NOMO-1 (cell line): ENCODE measurements around the gene SH3GLB2.
"Not testable (repeated sequence)": the region's sequence is repeated elsewhere in the genome, so short reads cannot be mapped to it uniquely, and the experiment has no call there.

Experiments used
- DNase-seq, 2 experiments: peaks; one replicate each; lab custom pipeline; 2025; ENCODE audit not compliant: unreplicated experiment in 2 of 2; lab: John Stamatoyannopoulos, UW

The SH3GLB2 gene

GRCh38 chr9:129002992-129003391 is 25.1 kb downstream of the SH3GLB2 start:
- DNase-seq: no peak

DNA sequence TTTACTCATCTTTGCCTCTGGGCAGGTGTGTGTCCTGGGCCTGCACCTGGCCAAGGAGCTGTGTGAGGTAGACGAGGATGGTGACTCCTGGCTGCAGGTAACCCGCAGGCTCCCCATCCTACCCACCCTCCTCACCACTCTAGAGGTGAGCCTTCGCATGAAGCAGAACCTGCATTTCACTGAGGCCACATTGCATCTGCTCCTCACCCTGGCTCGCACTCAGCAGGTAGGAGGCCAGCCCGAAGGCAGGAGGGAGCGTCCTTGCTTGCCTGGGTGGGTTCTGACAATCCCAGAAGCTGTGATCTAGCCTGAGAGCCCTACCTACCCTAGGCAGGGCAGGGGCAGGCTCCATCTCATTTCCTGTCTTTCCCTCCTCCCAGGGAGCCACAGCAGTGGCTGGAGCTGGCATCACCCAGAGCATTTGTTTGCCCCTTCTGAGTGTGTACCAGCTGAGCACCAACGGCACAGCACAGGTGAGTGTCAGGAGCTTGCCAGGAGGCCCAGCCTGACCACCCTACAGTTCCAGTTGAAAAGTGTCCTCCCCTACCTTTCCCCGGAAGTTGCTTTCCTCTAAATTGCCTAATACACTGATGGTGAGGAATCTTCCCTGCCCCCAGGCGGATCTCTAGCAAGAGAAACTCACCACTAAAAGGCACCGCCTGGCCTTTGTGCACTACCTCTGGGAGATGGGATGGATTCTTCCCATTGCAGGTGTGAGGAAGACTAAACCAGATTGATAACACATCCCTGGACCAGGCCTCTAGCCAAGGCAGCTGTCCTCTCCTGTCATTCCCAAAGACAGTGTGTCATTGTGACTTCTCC is 26.4 kb downstream of the SH3GLB2 start:
- DNase-seq: no peak

GRCh38 chr9:128999581-129000206 is 28.4 kb downstream of the SH3GLB2 start:
- DNase-seq: no peak

DNA sequence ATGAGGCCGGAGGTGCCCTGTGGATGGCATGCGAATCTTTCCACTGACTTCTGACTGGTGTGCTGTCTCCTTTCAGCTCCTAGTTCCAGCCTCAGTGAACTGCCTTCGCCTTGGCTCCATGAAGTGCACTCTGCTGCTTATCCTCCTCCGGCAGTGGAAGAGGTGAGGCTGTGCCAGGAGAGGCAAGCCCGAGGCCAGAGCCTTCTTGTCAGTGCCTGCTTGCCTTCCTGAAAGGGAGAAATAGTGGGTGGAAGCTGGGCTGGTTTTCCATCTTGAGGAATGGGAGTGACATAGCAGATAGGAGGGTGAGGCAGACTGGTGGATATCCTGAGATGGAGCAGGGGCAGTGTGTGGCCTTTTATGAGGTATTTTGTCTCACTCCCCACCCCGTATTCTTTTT is 29.7 kb downstream of the SH3GLB2 start:
- no peak for DNase-seq

- no peak for DNase-seq
These were observed 32.3 kb downstream of the SH3GLB2 start for GRCh38 chr9:128995791-128996190.

DNA sequence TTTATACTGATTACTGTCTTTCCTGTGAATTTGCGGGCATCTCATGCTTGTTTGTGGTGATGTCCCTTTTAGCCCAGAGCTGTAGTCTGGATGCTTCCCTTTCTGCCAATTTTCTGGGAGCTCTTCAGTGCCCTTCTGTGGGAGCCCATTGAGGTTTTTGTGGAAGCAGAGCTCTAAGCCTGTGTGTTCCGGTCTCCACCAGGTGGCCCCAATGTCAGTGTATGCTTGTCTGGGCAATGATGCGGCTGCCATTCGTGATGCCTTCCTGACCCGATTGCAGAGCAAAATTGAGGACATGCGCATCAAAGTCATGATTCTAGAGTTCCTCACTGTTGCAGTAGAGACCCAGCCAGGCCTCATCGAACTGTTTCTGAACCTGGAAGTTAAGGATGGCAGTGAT is 35.1 kb downstream of the SH3GLB2 start:
- DNase-seq: no peak

- DNase-seq: no peak
These were observed 40.3 kb downstream of the SH3GLB2 start for GRCh38 chr9:128987805-128988204.

GRCh38 chr9:128986671-128987070 is 41.5 kb downstream of the SH3GLB2 start:
- DNase-seq: no peak

- DNase-seq: no peak
These were observed 44.6 kb downstream of the SH3GLB2 start for GRCh38 chr9:128983536-128983935.

- DNase-seq: no peak
These were observed 49.0 kb downstream of the SH3GLB2 start for GRCh38 chr9:128979111-128979510.

GRCh38 chr9:128972956-128973355 is 55.2 kb downstream of the SH3GLB2 start:
- DNase-seq: no peak

DNA sequence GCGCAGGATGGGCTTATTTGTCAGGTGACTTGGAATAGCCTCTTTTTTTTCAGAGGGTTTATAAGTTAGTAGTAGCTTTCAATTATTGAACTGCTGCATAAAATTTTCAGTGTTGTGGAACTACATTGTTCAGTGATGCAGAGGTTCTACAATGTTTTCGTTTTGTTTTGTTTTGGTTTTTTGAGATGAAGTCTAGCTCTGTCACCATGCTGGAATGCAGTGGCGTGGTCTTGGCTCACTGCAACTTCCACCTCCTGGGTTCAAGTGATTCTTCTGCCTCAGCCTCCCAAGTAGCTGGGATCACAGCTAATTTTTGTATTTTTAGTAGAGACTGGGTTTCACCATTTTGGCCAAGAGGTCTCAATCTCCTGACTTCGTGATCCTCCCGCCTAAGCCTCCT is 58.6 kb downstream of the SH3GLB2 start:
- no peak for DNase-seq

DNA sequence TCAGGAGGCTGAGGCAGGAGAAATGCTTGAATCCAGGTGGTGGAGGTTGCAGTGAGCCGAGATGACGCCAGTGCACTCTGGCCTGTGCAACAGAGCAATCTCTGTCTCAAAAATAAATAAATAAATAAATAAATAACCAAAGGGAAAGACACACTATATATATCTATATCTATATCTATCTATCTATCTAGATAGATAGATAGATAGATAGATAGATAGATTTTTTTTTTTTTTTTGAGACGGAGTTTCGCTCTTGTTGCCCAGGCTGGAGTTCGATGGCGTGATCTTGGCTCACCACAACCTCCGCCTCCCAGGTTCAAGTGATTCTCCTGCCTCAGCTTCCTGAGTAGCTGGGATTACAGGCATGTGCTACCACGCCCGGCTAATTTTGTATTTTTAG is 66.7 kb downstream of the SH3GLB2 start:
- DNase-seq: not testable (repeated sequence)
